ENCODE results near the gene COMP. TPM values are rescaled to one million over a fixed set of nuclear protein-coding genes. Genes with fewer than 3 reads are reported as not detected.

The COMP gene
- total RNA-seq, 3 donors from 2014 or later (not counting 1 experiment from before 2014, with no cell fraction given): not detected

GRCh38 chr19:18763674-18764590 lies 27.2 kb downstream of the COMP start:
- Histone ChIP-seq H3K4me1 (ENCODE audit: control insufficient read depth, insufficient read depth, low read length) (no peaks in the 10 kb centered on the region), H3K27me3 (ENCODE audit: control insufficient read depth, insufficient read depth, low read length) (no peaks in the 10 kb centered on the region), H3K4me3 (ENCODE audit: low read length) (no peak overlapping the region), H3K9me3 (ENCODE audit: control insufficient read depth, insufficient read depth, low read length) (no peaks in the 10 kb centered on the region), H3K36me3 (ENCODE audit: control insufficient read depth, insufficient read depth, low read length) (no peaks in the 10 kb centered on the region), H3K27ac (ENCODE audit: low read length) (no peak overlapping the region)
- no peaks in the 10 kb centered on the region for H3K4me1 Mint-ChIP-seq
- no peak overlapping the region for H3K4me3 Mint-ChIP-seq
- WGBS (ENCODE audit: insufficient coverage): 87% methylated on average over 41 of the region's 41 CpGs
- H3K27me3 Mint-ChIP-seq (ENCODE audit: low read depth in 2 of 2): no peaks in the 10 kb centered on the region
- no peak for TF ChIP-seq CTCF (IDR thresholded peaks at IDR 0.05)
- DNase-seq (no peak), ATAC-seq (no peak)
- no peak overlapping the region for H3K27ac Mint-ChIP-seq
- no peaks in the 10 kb centered on the region for H3K36me3 Mint-ChIP-seq
- intact Hi-C loops (cut with micrococcal nuclease): no loop called here
- H3K9me3 Mint-ChIP-seq: no peaks in the 10 kb centered on the region

- H3K36me3 Mint-ChIP-seq: no peaks in the 10 kb centered on the region
- no peak overlapping the region for H3K27ac Mint-ChIP-seq
- H3K9me3 ChIP-seq (ENCODE audit: control insufficient read depth, insufficient read depth, low read length): no peaks in the 10 kb centered on the region
- H3K9me3 Mint-ChIP-seq: no peaks in the 10 kb centered on the region
- ATAC-seq (no peak), DNase-seq (no peak)
- H3K27me3 ChIP-seq (ENCODE audit: control insufficient read depth, insufficient read depth, low read length): no peaks in the 10 kb centered on the region
- H3K4me1 Mint-ChIP-seq: no peaks in the 10 kb centered on the region
- H3K27me3 Mint-ChIP-seq (ENCODE audit: low read depth in 2 of 2): no peaks in the 10 kb centered on the region
- intact Hi-C loops (cut with micrococcal nuclease): no loop called here
- H3K4me1 ChIP-seq (ENCODE audit: control insufficient read depth, insufficient read depth, low read length): no peaks in the 10 kb centered on the region
- H3K27ac ChIP-seq (ENCODE audit: low read length): no peak overlapping the region
- WGBS (ENCODE audit: insufficient coverage): 75% methylated on average over 35 of the region's 35 CpGs
- H3K4me3 Mint-ChIP-seq: no peak overlapping the region
- no peaks in the 10 kb centered on the region for H3K36me3 ChIP-seq (ENCODE audit: control insufficient read depth, insufficient read depth, low read length)
- H3K4me3 ChIP-seq (ENCODE audit: low read length): no peak overlapping the region
- TF ChIP-seq CTCF (IDR thresholded peaks at IDR 0.05): no peak
Measured at GRCh38 chr19:18762125-18763023, 28.7 kb downstream of the COMP start.

GRCh38 chr19:18761531-18762110 lies 29.5 kb downstream of the COMP start:
- H3K27me3 Mint-ChIP-seq (ENCODE audit: low read depth in 2 of 2): no peaks in the 10 kb centered on the region
- Histone ChIP-seq H3K4me1 (ENCODE audit: control insufficient read depth, insufficient read depth, low read length) (no peaks in the 10 kb centered on the region), H3K27ac (ENCODE audit: low read length) (no peak overlapping the region), H3K27me3 (ENCODE audit: control insufficient read depth, insufficient read depth, low read length) (no peaks in the 10 kb centered on the region), H3K36me3 (ENCODE audit: control insufficient read depth, insufficient read depth, low read length) (no peaks in the 10 kb centered on the region), H3K9me3 (ENCODE audit: control insufficient read depth, insufficient read depth, low read length) (no peaks in the 10 kb centered on the region), H3K4me3 (ENCODE audit: low read length) (no peak overlapping the region)
- H3K27ac Mint-ChIP-seq: no peak overlapping the region
- ATAC-seq: no peak
- intact Hi-C loops (cut with micrococcal nuclease): no loop called here
- no peak for DNase-seq
- 94% methylated on average over 16 of the region's 16 CpGs for WGBS (ENCODE audit: insufficient coverage)
- H3K9me3 Mint-ChIP-seq: no peaks in the 10 kb centered on the region
- TF ChIP-seq CTCF (IDR thresholded peaks at IDR 0.05): no peak
- no peaks in the 10 kb centered on the region for H3K36me3 Mint-ChIP-seq
- H3K4me1 Mint-ChIP-seq: no peaks in the 10 kb centered on the region
- H3K4me3 Mint-ChIP-seq: no peak overlapping the region

Measured in natural killer cell (primary cell).